Immature natural killer cell (primary cell): ENCODE results near the gene KAT5. TPM values are rescaled to one million over a fixed set of nuclear protein-coding genes. Genes with fewer than 3 reads are reported as not detected.
"Not testable (repeated sequence)": the region's sequence is repeated elsewhere in the genome, so short reads cannot be mapped to it uniquely, and the experiment has no call there.

Experiments used
- DNase-seq, 3 donors: peaks; one replicate each; pipeline ENCODE4 v3.0.0; 2022; ENCODE audit warnings: mixed read lengths in 1 of 3
- H3K27ac Mint-ChIP-seq, 6 donors: one replicate each; pipeline ENCODE4 v1.8.0; 2020; ENCODE audit warnings: mixed read lengths in 6 of 6, mild to moderate bottlenecking in 5 of 6, inconsistent platforms in 4 of 6, moderate library complexity in 3 of 6
- H3K27me3 Mint-ChIP-seq, 3 donors: one replicate each; pipeline ENCODE4 v1.8.0; 2020 to 2021; ENCODE audit warnings: low read depth in 3 of 3, mild to moderate bottlenecking in 3 of 3, mixed read lengths in 3 of 3, moderate library complexity in 3 of 3, inconsistent platforms in 1 of 3
- H3K36me3 Mint-ChIP-seq, 3 donors: one replicate each; pipeline ENCODE4 v1.8.0; 2020; ENCODE audit warnings: mixed read lengths in 3 of 3, inconsistent platforms in 2 of 3, mild to moderate bottlenecking in 2 of 3
- H3K4me1 Mint-ChIP-seq, 2 donors: one replicate each; pipeline ENCODE4 v1.8.0; 2020; ENCODE audit warnings: inconsistent platforms in 2 of 2, mild to moderate bottlenecking in 2 of 2, mixed read lengths in 2 of 2, moderate library complexity in 1 of 2
- H3K4me3 Mint-ChIP-seq, 5 donors: one replicate each; pipeline ENCODE4 v1.8.0; 2020; ENCODE audit warnings: mild to moderate bottlenecking in 5 of 5, mixed read lengths in 5 of 5, inconsistent platforms in 3 of 5, moderate library complexity in 3 of 5
- H3K9me3 Mint-ChIP-seq, 6 donors: one replicate each; pipeline ENCODE4 v1.8.0; 2020; ENCODE audit warnings: mild to moderate bottlenecking in 6 of 6, mixed read lengths in 6 of 6, inconsistent platforms in 4 of 6, moderate library complexity in 3 of 6
- polyA plus RNA-seq, 3 donors: library from polyadenylated mRNA; unstranded; fragments of 300-500 nt; fragmentation: Illumina TruSeq; gene quantifications; one replicate each; pipeline ENCODE4 v1.2.3, GENCODE V29; 2021

KAT5 gene
- 10 to 100 TPM; 41.8 to 49.4 (median 47.7) TPM for polyA plus RNA-seq

DNA sequence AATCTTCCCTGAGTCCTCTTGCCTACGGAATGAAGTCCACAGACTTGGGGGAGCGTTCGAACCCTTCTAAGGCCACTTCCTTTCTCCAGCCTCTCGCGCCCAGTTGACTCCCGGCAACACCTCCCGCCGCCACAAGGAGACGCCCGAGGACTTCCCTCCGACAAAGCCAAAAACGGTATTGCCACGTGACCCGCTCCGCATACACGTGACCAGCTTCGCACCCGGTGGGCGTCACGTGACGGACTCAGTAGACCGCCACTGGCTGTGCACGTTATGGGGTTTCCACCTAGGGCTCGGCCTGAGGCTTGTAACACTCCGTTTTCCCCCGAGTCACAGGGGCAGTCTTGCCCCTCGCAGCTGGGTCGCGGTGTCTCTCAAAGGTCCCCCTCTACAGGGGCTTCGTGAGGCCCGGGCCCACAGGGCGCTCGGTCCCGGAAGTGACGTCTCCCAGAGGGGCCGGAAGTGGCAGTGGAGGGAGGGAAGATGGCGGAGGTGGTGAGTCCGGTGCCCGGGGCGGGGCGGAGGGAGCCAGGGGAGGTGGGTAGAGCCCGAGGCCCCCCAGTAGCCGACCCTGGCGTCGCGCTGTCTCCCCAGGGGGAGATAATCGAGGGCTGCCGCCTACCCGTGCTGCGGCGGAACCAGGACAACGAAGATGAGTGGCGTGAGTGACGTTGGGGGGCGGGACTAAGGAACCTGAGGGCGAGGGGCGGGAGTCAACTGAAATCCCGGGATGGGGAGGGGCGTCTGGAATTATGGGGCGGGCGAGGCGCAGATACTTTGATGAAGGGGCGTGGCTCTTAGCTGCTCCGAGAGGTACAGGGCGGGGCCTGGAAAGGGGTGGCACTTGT, at the start of gene KAT5:
Gene KAT5 (plus strand): TSS at position 468 of the 848 bp plus-strand sequence. CDS start 16 bp downstream, at position 484.
- Mint-ChIP-seq H3K9me3 (no peaks in the 10 kb centered on the region), H3K27me3 (peaks cover 10 to 15% (median 11%) of the 10 kb centered on the region in 3 donors), H3K36me3 (peaks cover 9 to 19% (median 12%) of the 10 kb centered on the region in 3 donors), H3K4me3 (peak within 1 kb of the TSS; percentile 91 to 98 (median 94)), H3K4me1 (peaks cover 18 to 24% of the 10 kb centered on the region in 2 donors), H3K27ac (peak within 1 kb of the TSS; percentile 97 to 100 (median 99))
- peak; percentile 99 for DNase-seq

- Mint-ChIP-seq H3K27me3 (peaks cover 12 to 19% (median 19%) of the 10 kb centered on the region in 3 donors), H3K36me3 (peaks cover 10 to 21% (median 11%) of the 10 kb centered on the region in 3 donors), H3K27ac (peak within 1 kb of the TSS; percentile 92 to 98 (median 96)), H3K9me3 (peaks cover 0 to 2% (median 0%) of the 10 kb centered on the region in 6 donors), H3K4me1 (peaks cover 34 to 44% of the 10 kb centered on the region in 2 donors), H3K4me3 (peak within 1 kb of the TSS; percentile 88 to 92 (median 90))
- peak; percentile 89 to 91 (median 90) for DNase-seq
These were observed 49.0 kb upstream of the KAT5 start, which contains the start of gene RELA for GRCh38 chr11:65662799-65663638. Gene RELA, minus strand, starts transcription at chr11:65662916. Its CDS starts 84 bp downstream, at chr11:65662832.

- peak overlapping the region; percentile 92 to 98 (median 96) for H3K27ac Mint-ChIP-seq
- peaks cover 9 to 19% (median 16%) of the 10 kb centered on the region in 3 donors for H3K27me3 Mint-ChIP-seq
- peaks cover 31 to 40% of the 10 kb centered on the region in 2 donors for H3K4me1 Mint-ChIP-seq
- H3K4me3 Mint-ChIP-seq: peak overlapping the region; percentile 88 to 92 (median 90)
- DNase-seq: peak; percentile 44 to 49 (median 47)
- peaks cover 7 to 18% (median 11%) of the 10 kb centered on the region in 3 donors for H3K36me3 Mint-ChIP-seq
- peaks cover 0 to 2% (median 0%) of the 10 kb centered on the region in 6 donors for H3K9me3 Mint-ChIP-seq
These were observed 48.3 kb upstream of the KAT5 start for GRCh38 chr11:65663639-65664200.

GRCh38 chr11:65672180-65672860, 39.7 kb upstream of the KAT5 start:
- peaks cover 0 to 2% (median 0%) of the 10 kb centered on the region in 3 donors for H3K27me3 Mint-ChIP-seq
- H3K27ac Mint-ChIP-seq: no peak overlapping the region
- no peaks in the 10 kb centered on the region for H3K36me3 Mint-ChIP-seq
- DNase-seq: no peak
- H3K4me1 Mint-ChIP-seq: no peaks in the 10 kb centered on the region
- no peak overlapping the region for H3K4me3 Mint-ChIP-seq
- no peaks in the 10 kb centered on the region for H3K9me3 Mint-ChIP-seq

GRCh38 chr11:65672982-65673381, 39.1 kb upstream of the KAT5 start:
- no peak for DNase-seq
- Mint-ChIP-seq H3K27ac (no peak overlapping the region), H3K4me1 (no peaks in the 10 kb centered on the region), H3K27me3 (peaks cover 0 to 2% (median 0%) of the 10 kb centered on the region in 3 donors), H3K9me3 (no peaks in the 10 kb centered on the region), H3K4me3 (no peak overlapping the region), H3K36me3 (no peaks in the 10 kb centered on the region)

DNA sequence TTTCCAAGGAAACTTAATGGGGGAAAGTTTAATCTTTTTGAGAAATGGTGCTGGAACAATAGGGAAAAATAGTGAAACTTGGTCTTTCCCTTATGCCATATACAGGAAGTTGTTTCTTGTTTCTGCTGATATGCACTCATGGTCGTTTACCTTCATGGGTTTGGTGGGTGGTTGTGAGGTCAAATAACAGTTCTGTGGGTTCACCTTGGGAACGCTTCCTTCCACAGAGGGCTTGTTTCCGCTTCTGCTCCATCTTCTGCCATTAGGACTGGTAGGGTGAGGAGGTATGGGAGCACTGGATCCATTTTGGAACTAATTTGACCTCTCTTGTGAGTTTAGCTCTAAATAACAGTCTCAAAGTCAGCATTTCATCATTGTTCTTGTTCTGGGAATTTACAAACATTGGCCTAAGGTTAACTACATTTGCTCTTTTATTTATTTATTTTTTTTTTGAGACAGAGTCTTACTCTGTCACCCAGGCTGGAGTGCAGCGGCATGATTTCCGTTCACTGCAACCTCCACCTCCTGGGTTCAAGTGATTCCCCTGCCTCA, 31.8 kb upstream of the KAT5 start:
- Mint-ChIP-seq H3K27ac (no peak overlapping the region), H3K4me1 (no peaks in the 10 kb centered on the region), H3K27me3 (peaks cover 0 to 2% (median 0%) of the 10 kb centered on the region in 3 donors), H3K4me3 (no peak overlapping the region), H3K9me3 (no peaks in the 10 kb centered on the region), H3K36me3 (no peaks in the 10 kb centered on the region)
- no peak for DNase-seq

DNA sequence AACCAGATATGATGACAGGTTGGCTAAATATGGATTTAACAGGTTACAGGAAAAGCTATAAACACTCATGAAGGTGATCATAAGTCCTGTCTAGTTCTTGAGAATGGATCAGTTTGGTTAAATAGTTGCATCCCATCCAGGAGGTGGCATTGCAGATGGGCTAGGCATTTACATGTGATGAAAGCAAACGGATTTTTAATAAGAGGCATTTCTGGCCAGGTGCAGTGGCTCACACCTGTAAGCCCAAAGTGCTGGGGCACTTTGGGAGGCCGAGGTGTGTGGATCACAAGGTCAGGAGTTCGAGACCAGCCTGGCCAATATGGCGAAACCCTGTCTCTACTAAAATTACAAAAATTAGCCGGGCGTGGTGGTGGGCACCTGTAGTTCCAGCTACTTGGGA, 28.6 kb upstream of the KAT5 start:
- not testable (repeated sequence) for H3K27me3 Mint-ChIP-seq, H3K27ac Mint-ChIP-seq, H3K4me1 Mint-ChIP-seq

GRCh38 chr11:65685981-65686380, 26.1 kb upstream of the KAT5 start:
- Mint-ChIP-seq H3K9me3 (no peaks in the 10 kb centered on the region), H3K27me3 (peaks cover 0 to 2% (median 2%) of the 10 kb centered on the region in 3 donors), H3K4me3 (no peak overlapping the region), H3K36me3 (no peaks in the 10 kb centered on the region), H3K27ac (no peak overlapping the region), H3K4me1 (no peaks in the 10 kb centered on the region)
- DNase-seq: no peak

More for the DNA sequence above, 28.6 kb upstream of the KAT5 start:
- not testable (repeated sequence) for DNase-seq, H3K36me3 Mint-ChIP-seq, H3K9me3 Mint-ChIP-seq, H3K4me3 Mint-ChIP-seq

DNA sequence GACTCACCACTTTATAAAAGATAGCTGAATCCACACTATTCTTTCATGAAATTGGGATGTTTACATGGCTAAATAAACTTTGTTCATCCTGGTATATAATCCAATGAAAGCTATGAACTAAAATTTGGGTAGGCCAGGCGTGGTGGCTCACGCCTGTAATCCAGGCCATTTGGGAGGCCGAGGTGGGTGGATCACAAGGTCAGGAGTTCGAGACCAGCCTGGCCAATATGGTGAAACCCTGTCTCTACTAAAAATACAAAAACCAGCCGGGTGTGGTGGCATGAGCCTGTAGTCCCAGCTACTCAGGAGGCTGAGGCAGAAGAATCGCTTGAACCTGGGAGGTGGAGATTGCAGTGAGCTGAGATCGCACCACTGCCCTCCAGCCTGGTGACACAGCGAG, 20.2 kb upstream of the KAT5 start:
- H3K36me3 Mint-ChIP-seq: not testable (repeated sequence)

DNA sequence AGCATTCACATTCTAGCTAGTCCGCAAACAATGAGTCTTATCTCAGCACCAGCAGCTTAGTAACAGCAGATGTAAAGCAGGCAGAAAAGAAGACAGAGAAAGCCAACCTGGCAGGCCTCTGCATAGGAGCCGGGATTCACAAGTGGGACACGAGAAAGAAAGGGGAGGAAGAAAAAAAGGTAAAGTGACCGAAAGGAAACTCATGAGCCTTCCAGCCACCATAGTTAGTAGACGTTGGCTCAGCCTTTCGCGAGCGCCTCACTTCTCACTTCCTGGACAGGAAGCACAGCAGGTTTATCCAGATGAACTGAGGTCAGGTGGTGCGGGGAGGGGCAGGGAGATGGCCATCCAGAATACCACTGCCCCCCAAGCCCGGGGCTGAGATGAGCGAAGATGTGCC, 19.7 kb upstream of the KAT5 start:
- peaks cover 28 to 30% of the 10 kb centered on the region in 2 donors for H3K4me1 Mint-ChIP-seq
- no peaks in the 10 kb centered on the region for H3K36me3 Mint-ChIP-seq
- DNase-seq: no peak

More for the DNA sequence above, 20.2 kb upstream of the KAT5 start:
- H3K4me3 Mint-ChIP-seq, H3K27ac Mint-ChIP-seq, H3K9me3 Mint-ChIP-seq, DNase-seq, H3K27me3 Mint-ChIP-seq: not testable (repeated sequence)
- H3K4me1 Mint-ChIP-seq: peaks cover 28 to 30% of the 10 kb centered on the region in 2 donors

GRCh38 chr11:65695459-65696241, 16.4 kb upstream of the KAT5 start:
- peak overlapping the region in 3 of 5 donors; percentile 45 to 67 (median 48) for H3K4me3 Mint-ChIP-seq
- H3K4me1 Mint-ChIP-seq: peaks cover 30% of the 10 kb centered on the region in 2 donors
- peaks cover 0 to 4% (median 1%) of the 10 kb centered on the region in 3 donors for H3K27me3 Mint-ChIP-seq
- H3K27ac Mint-ChIP-seq: peak overlapping the region; percentile 85 to 94 (median 88)
- no peaks in the 10 kb centered on the region for H3K9me3 Mint-ChIP-seq
- no peak for DNase-seq
- H3K36me3 Mint-ChIP-seq: no peaks in the 10 kb centered on the region

More for the DNA sequence above, 19.7 kb upstream of the KAT5 start:
- no peak overlapping the region for H3K4me3 Mint-ChIP-seq
- H3K27ac Mint-ChIP-seq: peak overlapping the region in 1 of 6 donors; percentile 28
- peaks cover 0 to 6% (median 2%) of the 10 kb centered on the region in 3 donors for H3K27me3 Mint-ChIP-seq
- no peaks in the 10 kb centered on the region for H3K9me3 Mint-ChIP-seq
